MG63 (cell line): ENCODE results near the gene GCM1. TPM values are rescaled to one million over a fixed set of nuclear protein-coding genes. Genes with fewer than 3 reads are reported as not detected.

Source experiments
- DNase-seq: peaks from one replicate; pipeline ENCODE4 v3.0.0-alpha.2; 2020
- H3K27me3 ChIP-seq: fragments of 250-450 bp; sonication (Bioruptor Pico); 2 replicates; pipeline ENCODE4 v1.5.1; 2020; ENCODE audit warnings: mild to moderate bottlenecking, moderate library complexity
- H3K36me3 ChIP-seq: fragments of 250-450 bp; sonication (Bioruptor Pico); 2 replicates; pipeline ENCODE4 v1.5.1; 2020; ENCODE audit warnings: mild to moderate bottlenecking, moderate library complexity
- H3K4me3 ChIP-seq: fragments of 250-450 bp; sonication (Bioruptor Pico); 2 replicates; pipeline ENCODE4 v1.5.1; 2020; ENCODE audit warnings: mild to moderate bottlenecking, moderate library complexity
- H3K9me3 ChIP-seq: fragments of 250-450 bp; sonication (Bioruptor Pico); 2 replicates; pipeline ENCODE4 v1.5.1; 2020; ENCODE audit warnings: mild to moderate bottlenecking, moderate library complexity
- total RNA-seq: library from RNA; depleted of rRNA; stranded (reverse); fragments of >200 nt; shearing (Covaris generic); gene quantifications from 2 replicates; pipeline ENCODE4 v1.2.3, GENCODE V29; 2014; ENCODE audit warnings: low replicate concordance; rRNA removed

The GCM1 gene
- total RNA-seq, 1 experiment from 2014 or later = not detected

DNA sequence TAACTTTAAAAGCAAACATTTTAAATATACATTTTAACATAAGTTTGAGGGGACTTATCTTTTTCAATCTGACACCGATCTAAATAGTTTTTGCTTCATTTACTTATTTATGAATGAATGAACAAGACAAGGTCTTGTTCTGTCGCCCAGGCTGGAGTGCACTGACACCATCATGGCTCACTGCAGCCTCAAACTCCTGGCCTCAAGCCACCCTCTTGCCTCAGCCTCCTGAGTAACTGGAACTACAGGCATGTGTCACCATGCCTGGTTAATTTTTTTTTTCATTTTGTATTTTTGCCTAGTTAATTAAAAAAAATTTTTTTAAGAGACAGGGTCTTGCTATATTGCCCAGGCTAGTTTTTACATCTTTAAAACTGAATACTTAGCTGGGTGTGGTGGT lies 58.1 kb downstream of the GCM1 start:
- no peaks in the 10 kb centered on the region for H3K9me3 ChIP-seq
- DNase-seq = peak; percentile 69
- H3K4me3 ChIP-seq = no peak overlapping the region
- no peaks in the 10 kb centered on the region for H3K27me3 ChIP-seq
- H3K36me3 ChIP-seq = peaks cover 49% of the 10 kb centered on the region

DNA sequence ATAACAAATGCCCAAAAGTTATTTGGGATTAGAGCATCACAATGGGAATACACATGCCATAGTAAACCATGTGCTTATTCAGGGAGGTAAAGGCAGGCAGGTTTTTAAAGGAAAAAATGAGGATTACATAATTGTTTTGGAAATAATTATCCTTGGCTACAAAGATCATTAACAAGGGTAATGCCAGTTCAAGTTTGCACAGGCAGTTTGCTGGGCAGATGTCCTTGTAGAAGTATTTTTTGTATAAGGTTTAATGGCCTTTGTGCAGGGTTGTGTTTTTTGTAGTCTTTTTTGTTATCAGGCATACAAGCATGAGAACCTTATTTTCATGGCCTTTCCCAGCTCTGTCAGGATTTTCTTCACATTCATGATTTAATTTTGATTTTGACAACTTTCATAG lies 58.7 kb downstream of the GCM1 start:
- no peaks in the 10 kb centered on the region for H3K27me3 ChIP-seq
- no peak for DNase-seq
- H3K9me3 ChIP-seq = no peaks in the 10 kb centered on the region
- H3K4me3 ChIP-seq = no peak overlapping the region
- peaks cover 49% of the 10 kb centered on the region for H3K36me3 ChIP-seq

DNA sequence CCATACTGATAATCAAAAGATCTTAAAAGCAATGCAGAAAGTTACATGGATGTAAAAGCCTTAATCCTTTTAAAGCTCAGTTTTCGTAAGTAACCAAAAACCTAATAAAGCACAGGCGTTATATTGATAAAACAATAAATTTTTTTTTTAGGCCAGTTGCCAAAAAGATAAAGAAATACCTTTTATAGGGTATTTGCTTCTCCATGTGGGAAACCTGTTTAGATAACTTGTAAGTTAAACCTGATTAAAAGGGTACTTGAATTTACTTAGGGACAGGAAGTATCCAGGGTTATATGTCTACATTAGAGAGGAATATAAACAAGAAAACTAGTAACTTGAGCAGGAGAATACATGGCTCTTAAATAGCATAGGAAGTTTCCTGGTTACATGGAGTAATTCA lies 62.3 kb downstream of the GCM1 start:
- no peak overlapping the region for H3K4me3 ChIP-seq
- H3K36me3 ChIP-seq = peaks cover 45% of the 10 kb centered on the region

DNA sequence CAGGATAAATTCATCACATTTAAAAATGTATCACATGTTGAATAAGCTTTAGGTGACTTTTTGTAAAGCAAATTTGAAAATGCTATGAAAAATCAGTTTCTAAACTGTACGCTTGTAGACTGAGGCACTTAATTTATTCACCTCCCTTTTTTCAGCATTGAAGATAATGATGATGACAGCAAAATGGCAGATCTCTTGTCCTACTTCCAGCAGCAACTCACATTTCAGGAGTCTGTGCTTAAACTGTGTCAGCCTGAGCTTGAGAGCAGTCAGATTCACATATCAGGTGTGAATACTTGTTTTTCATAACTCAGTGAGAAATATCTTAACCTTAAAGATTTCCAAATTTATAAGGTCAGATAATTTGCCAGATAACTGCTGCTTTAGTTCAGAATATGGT lies 67.8 kb downstream of the GCM1 start:
- no peak for DNase-seq
- Histone ChIP-seq H3K9me3 (no peaks in the 10 kb centered on the region), H3K27me3 (no peaks in the 10 kb centered on the region), H3K4me3 (no peak overlapping the region), H3K36me3 (peaks cover 59% of the 10 kb centered on the region)

More for the DNA sequence above, 62.3 kb downstream of the GCM1 start:
- no peaks in the 10 kb centered on the region for H3K27me3 ChIP-seq
- no peaks in the 10 kb centered on the region for H3K9me3 ChIP-seq
- no peak for DNase-seq

Other genes starting within 250 kb of the GCM1 start
- gene GSTA3, start 239.1 kb downstream of the GCM1 start, total RNA-seq = not detected in 2 replicates
- 15.3 and 28.5 TPM in 2 replicates for gene GSTA4, start 153.6 kb downstream of the GCM1 start, total RNA-seq
- gene CILK1, start 87.0 kb downstream of the GCM1 start, total RNA-seq = 2.0 and 2.9 TPM in 2 replicates
- gene FBXO9, start 83.4 kb downstream of the GCM1 start, total RNA-seq = 19.3 and 41.2 TPM in 2 replicates
- 12.4 and 13.7 TPM in 2 replicates for gene ELOVL5, start 200.1 kb upstream of the GCM1 start, total RNA-seq